ENCODE results near the gene MED1.

DNA sequence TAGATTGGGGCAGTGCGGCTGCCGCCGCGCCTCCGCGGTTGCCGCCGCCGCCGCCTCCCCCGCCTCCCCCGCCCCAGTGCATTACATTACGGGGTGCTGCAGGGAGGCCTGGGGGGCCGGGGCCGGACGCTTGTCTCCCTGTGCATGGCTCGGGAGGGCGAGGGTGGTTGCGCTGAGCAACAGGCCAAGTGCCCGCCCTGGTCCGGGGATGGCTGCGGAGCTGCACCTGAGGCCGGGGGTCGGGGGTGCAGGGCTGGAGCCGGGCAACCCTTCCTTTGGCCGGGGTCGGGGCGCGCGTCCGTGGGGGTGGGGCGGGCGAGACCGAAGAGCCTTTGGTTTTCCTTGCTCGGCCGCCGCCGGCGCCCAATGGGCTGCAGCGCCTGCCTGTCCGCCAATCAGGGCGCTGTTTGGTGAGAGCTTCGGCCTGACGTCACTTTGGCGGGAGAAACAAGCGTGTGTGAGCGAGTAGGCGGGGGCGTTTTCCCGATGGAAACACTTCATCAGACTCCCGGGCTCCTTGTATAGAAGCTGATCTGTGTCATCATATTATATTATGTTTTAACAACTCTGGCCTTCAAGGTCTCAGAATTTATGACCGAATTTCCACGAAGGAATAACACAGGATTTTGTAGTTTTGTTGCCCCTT, 48.7 kb downstream of the MED1 start:
- TF ChIP-seq, protein P1, sequence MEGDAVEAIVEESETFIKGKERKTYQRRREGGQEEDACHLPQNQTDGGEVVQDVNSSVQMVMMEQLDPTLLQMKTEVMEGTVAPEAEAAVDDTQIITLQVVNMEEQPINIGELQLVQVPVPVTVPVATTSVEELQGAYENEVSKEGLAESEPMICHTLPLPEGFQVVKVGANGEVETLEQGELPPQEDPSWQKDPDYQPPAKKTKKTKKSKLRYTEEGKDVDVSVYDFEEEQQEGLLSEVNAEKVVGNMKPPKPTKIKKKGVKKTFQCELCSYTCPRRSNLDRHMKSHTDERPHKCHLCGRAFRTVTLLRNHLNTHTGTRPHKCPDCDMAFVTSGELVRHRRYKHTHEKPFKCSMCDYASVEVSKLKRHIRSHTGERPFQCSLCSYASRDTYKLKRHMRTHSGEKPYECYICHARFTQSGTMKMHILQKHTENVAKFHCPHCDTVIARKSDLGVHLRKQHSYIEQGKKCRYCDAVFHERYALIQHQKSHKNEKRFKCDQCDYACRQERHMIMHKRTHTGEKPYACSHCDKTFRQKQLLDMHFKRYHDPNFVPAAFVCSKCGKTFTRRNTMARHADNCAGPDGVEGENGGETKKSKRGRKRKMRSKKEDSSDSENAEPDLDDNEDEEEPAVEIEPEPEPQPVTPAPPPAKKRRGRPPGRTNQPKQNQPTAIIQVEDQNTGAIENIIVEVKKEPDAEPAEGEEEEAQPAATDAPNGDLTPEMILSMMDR (IDR thresholded peaks at IDR 0.05), result no peak
- TF ChIP-seq EP300 (IDR thresholded peaks at IDR 0.05) (no peak), POLR2A (IDR thresholded peaks at IDR 0.05) (no peak), POLR2AphosphoS5 (IDR thresholded peaks at IDR 0.05) (peak in 2 of 3 donors; percentile 12 to 43)

All from stomach (tissue), 4 donors.